ENCODE measurements around the gene FAP. TPM values are rescaled to one million over a fixed set of nuclear protein-coding genes. Genes with fewer than 3 reads are reported as not detected.

The FAP gene
- total and polyA plus RNA-seq, 2 of the 4 experiments (the other 2 are of a cell fraction) = 71.0 to 95.0 TPM

GRCh38 chr2:162143969-162144368 lies 99.3 kb downstream of the FAP start:
- in situ Hi-C loops (cut with MboI; ENCODE audit: low sequenced_read_pairs) (no loop called here), dilution Hi-C loops (cut with HindIII; ENCODE audit: low sequenced_read_pairs, unreplicated experiment) (no loop called here), intact Hi-C loops (cut with micrococcal nuclease) (no loop called here)
- Histone ChIP-seq H3K9me1 (ENCODE audit: insufficient read depth, low read length) (peaks cover 2% of the 10 kb centered on the region; the same call in 1 of the 2 replicates), H2AK9ac (replicated peaks; ENCODE audit: low read depth, low read length, poor library complexity) (no peak overlapping the region), H3K9me3 (ENCODE audit: control insufficient read depth, insufficient read depth, low read length) (no peaks in the 10 kb centered on the region), H2AFZ (replicated peaks; ENCODE audit: low read length, poor library complexity) (no peak overlapping the region), H3K27ac (ENCODE audit: insufficient read depth, low read length) (no peak overlapping the region), H3K79me1 (ENCODE audit: low read depth in 1 of 2, low read length in 2 of 2) (no peaks in the 10 kb centered on the region), H3K4me3 (ENCODE audit: insufficient read depth, low read depth, low read length) (no peak overlapping the region), H4K91ac (ENCODE audit: insufficient read depth, low read depth, low read length) (no peak overlapping the region), H3K4me2 (ENCODE audit: low read depth, low read length) (no peak overlapping the region), H2BK15ac (ENCODE audit: low read depth, low read length) (no peak overlapping the region), H4K5ac (ENCODE audit: low read depth, low read length) (no peak overlapping the region), H3K36me3 (ENCODE audit: control insufficient read depth, insufficient read depth, low read length) (no peaks in the 10 kb centered on the region), H2AK5ac (ENCODE audit: low read depth, low read length) (no peak overlapping the region), H2BK120ac (ENCODE audit: low read depth, low read length) (no peak overlapping the region), H3K14ac (replicated peaks; ENCODE audit: low read depth, low read length) (no peak overlapping the region), H4K20me1 (ENCODE audit: insufficient read depth, low read length) (no peaks in the 10 kb centered on the region), H3K23ac (ENCODE audit: low read depth, low read length) (no peak overlapping the region), H3K18ac (ENCODE audit: low read depth, low read length) (no peak overlapping the region), H2BK5ac (ENCODE audit: low read depth, low read length, poor library complexity, severe bottlenecking) (no peak overlapping the region), H3K27me3 (ENCODE audit: control insufficient read depth, insufficient read depth, low read length) (no peaks in the 10 kb centered on the region), H2BK20ac (ENCODE audit: low read depth, low read length) (no peak overlapping the region), H3K56ac (ENCODE audit: extremely low read depth, insufficient read depth, low read length) (no peak overlapping the region), H4K8ac (ENCODE audit: low read depth in 2 of 2, low read length in 2 of 2) (no peak overlapping the region), H3K4me1 (ENCODE audit: control insufficient read depth, insufficient read depth, low read length) (peaks cover 5% of the 10 kb centered on the region; the same call in 1 of the 2 replicates), H3K4ac (ENCODE audit: low read depth, low read length) (no peak overlapping the region), H3K9ac (ENCODE audit: low read depth, low read length) (no peak overlapping the region)
- no TSS peak for BruUV-seq (replicated peaks)
- WGBS, 2 experiments (ENCODE audit: extremely low coverage in 2 of 2, insufficient read length in 1 of 2) = no CpG with 5 or more reads among the region's 4 CpGs
- TF ChIP-seq BHLHE40 (IDR thresholded peaks at IDR 0.05; ENCODE audit: low read depth, low read length) (no peak), CTCF (conservative IDR thresholded peaks at IDR 0.05; ENCODE audit: low read depth, low read length) (no peak), MXI1 (IDR thresholded peaks at IDR 0.05; ENCODE audit: borderline replicate concordance, low read depth, low read length) (no peak), NFE2L2 (IDR thresholded peaks at IDR 0.05; ENCODE audit: low read depth, low read length) (no peak), MAZ (IDR thresholded peaks at IDR 0.05; ENCODE audit: borderline replicate concordance, low read depth, low read length) (no peak), RFX5 (IDR thresholded peaks at IDR 0.05; ENCODE audit: low read depth, low read length) (no peak), MAFK (IDR thresholded peaks at IDR 0.05; ENCODE audit: low read depth, low read length) (no peak), RAD21 (IDR thresholded peaks at IDR 0.05; ENCODE audit: low read length) (no peak), CHD1 (IDR thresholded peaks at IDR 0.05; ENCODE audit: low read depth, low read length) (no peak), SMC3 (IDR thresholded peaks at IDR 0.05; ENCODE audit: low read depth, low read length) (no peak), RCOR1 (IDR thresholded peaks at IDR 0.05; ENCODE audit: insufficient replicate concordance, low read length) (no peak), CEBPB (IDR thresholded peaks at IDR 0.05; ENCODE audit: low read depth, low read length) (no peak)
- TF ChIP-seq, protein P1, sequence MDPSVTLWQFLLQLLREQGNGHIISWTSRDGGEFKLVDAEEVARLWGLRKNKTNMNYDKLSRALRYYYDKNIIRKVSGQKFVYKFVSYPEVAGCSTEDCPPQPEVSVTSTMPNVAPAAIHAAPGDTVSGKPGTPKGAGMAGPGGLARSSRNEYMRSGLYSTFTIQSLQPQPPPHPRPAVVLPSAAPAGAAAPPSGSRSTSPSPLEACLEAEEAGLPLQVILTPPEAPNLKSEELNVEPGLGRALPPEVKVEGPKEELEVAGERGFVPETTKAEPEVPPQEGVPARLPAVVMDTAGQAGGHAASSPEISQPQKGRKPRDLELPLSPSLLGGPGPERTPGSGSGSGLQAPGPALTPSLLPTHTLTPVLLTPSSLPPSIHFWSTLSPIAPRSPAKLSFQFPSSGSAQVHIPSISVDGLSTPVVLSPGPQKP (IDR thresholded peaks at IDR 0.05; ENCODE audit: borderline replicate concordance, low read depth, low read length) = no peak
- ChIA-PET CTCF (interaction anchor here (1.1 kb wide), 1 partner anchor 13 kb away, joined by 3 read pairs; no protein-coding TSS in a partner anchor), POLR2A (ENCODE audit: unreplicated experiment) (no interaction called here)
- DNase-seq = no peak
- no peak for ATAC-seq (ENCODE audit: low read depth)

All from IMR-90 (cell line).